Endothelial cell (in vitro differentiated cells): ENCODE results near the gene TRAPPC12. TPM values are rescaled to one million over a fixed set of nuclear protein-coding genes. Genes with fewer than 3 reads are reported as not detected.
A peak's percentile ranks its signal among the peaks of the same experiment; 100 is the strongest.

Experiments used
- DNase-seq: peaks from one replicate; pipeline ENCODE4 v3.0.0; 2021; ENCODE audit warnings: low spot score
- H3K27ac Mint-ChIP-seq: one replicate; pipeline ENCODE4 v1.8.0; 2021; ENCODE audit warnings: mixed read lengths, inconsistent platforms; ENCODE audit not compliant: unreplicated experiment
- H3K27me3 Mint-ChIP-seq: one replicate; pipeline ENCODE4 v1.8.0; 2021; ENCODE audit warnings: mild to moderate bottlenecking, moderate library complexity, mixed read lengths, inconsistent platforms; ENCODE audit not compliant: unreplicated experiment
- H3K36me3 Mint-ChIP-seq: one replicate; pipeline ENCODE4 v1.8.0; 2021; ENCODE audit warnings: mild to moderate bottlenecking, low read depth, mixed read lengths, inconsistent platforms; ENCODE audit not compliant: unreplicated experiment
- H3K4me1 Mint-ChIP-seq: one replicate; pipeline ENCODE4 v1.8.0; 2021; ENCODE audit warnings: mild to moderate bottlenecking, mixed read lengths, inconsistent platforms; ENCODE audit not compliant: unreplicated experiment
- H3K4me3 Mint-ChIP-seq: one replicate; pipeline ENCODE4 v1.8.0; 2021; ENCODE audit warnings: mild to moderate bottlenecking, mixed read lengths, inconsistent platforms; ENCODE audit not compliant: unreplicated experiment
- H3K9me3 Mint-ChIP-seq: one replicate; pipeline ENCODE4 v1.8.0; 2021; ENCODE audit warnings: mixed read lengths, inconsistent platforms; ENCODE audit not compliant: unreplicated experiment
- CTCF ChIP-seq: fragments of 200-600 bp; sonication (generic); IDR thresholded peaks from one replicate; pipeline ENCODE4 v1.5.0; 2021; ENCODE audit warnings: antibody characterized with exemption; ENCODE audit not compliant: unreplicated experiment
- total RNA-seq: library from RNA; stranded (reverse); fragmentation: NEBNext Ultra II Directional; extraction: Animal tissue kit (Norgen Biotek cat#: 25700); gene quantifications from one replicate; pipeline ENCODE4 v1.2.1, GENCODE V29; 2021; ENCODE audit not compliant: unreplicated experiment

Gene TRAPPC12
- total RNA-seq, 1 donor from 2014 or later = 105 TPM

- no peak for DNase-seq
- Mint-ChIP-seq H3K27ac (no peak overlapping the region), H3K4me1 (peaks cover 2% of the 10 kb centered on the region), H3K9me3 (no peaks in the 10 kb centered on the region), H3K36me3 (peaks cover 25% of the 10 kb centered on the region), H3K4me3 (no peak overlapping the region), H3K27me3 (peaks cover 9% of the 10 kb centered on the region)
- peak; percentile 55 for TF ChIP-seq CTCF
Observed at GRCh38 chr2:3462493-3463104, 83.1 kb downstream of the TRAPPC12 start.

DNA sequence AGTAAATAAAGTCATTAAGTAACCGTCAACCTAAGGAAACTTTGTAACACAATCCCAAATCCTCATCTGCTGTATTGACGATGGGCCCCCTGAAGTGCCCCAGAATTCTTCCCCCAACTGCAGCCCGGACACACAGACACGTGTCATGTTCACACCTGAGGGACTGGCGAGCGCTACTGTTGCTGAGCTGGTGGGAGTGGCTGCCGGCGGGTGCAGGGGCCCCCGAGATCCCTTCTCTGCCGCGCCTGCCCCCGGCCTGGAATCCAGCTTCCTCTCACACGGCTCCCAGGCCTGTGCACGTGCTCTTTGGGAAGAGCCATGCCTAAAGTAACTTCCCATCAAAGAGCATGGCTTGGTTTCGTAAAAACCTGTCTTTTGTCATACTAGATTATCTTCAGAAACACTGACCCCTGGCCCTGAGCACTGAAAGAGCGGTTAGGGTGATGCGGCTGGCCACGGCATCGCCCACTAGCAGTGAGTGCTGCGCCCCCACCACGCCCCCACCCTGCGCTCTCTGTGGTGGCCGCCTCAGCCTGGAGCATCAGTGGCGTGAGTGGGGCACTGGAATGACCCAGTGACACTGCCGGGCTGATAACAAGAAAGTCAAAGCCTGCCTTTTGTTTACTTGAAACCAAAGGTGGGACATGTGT is 83.8 kb downstream of the TRAPPC12 start:
- Mint-ChIP-seq H3K27me3 (peaks cover 8% of the 10 kb centered on the region), H3K4me1 (peaks cover 2% of the 10 kb centered on the region), H3K36me3 (peaks cover 30% of the 10 kb centered on the region), H3K27ac (no peak overlapping the region), H3K9me3 (no peaks in the 10 kb centered on the region), H3K4me3 (no peak overlapping the region)
- no peak for TF ChIP-seq CTCF
- no peak for DNase-seq

DNA sequence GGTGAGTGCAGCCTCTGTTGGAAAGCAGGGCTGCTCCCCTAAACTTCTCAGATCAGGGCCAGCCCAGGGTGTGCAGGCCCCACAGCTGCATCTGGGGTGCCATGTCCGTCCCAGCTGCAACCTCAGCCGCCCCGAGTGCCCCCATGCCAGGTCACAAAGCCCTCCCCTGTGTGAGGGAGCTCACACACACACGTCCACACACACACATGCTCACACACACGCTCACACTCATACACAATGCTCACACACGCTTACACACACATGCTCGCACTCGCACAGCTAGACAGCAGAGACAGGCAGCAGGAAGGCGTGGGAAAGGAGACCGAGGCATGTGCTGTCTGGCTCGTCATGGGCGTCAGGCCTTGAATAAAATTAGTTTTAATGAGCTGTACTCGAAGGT is 84.5 kb downstream of the TRAPPC12 start:
- peaks cover 2% of the 10 kb centered on the region for H3K4me1 Mint-ChIP-seq
- H3K27ac Mint-ChIP-seq = no peak overlapping the region
- peak overlapping the region; percentile 56 for H3K4me3 Mint-ChIP-seq
- TF ChIP-seq CTCF = no peak
- no peaks in the 10 kb centered on the region for H3K9me3 Mint-ChIP-seq
- H3K36me3 Mint-ChIP-seq = peaks cover 29% of the 10 kb centered on the region
- peaks cover 13% of the 10 kb centered on the region for H3K27me3 Mint-ChIP-seq
- DNase-seq = no peak

- peaks cover 29% of the 10 kb centered on the region for H3K36me3 Mint-ChIP-seq
- TF ChIP-seq CTCF = no peak
- no peak for DNase-seq
- H3K27me3 Mint-ChIP-seq = peaks cover 13% of the 10 kb centered on the region
- no peaks in the 10 kb centered on the region for H3K9me3 Mint-ChIP-seq
- no peak overlapping the region for H3K4me3 Mint-ChIP-seq
- no peak overlapping the region for H3K27ac Mint-ChIP-seq
- H3K4me1 Mint-ChIP-seq = peaks cover 2% of the 10 kb centered on the region
Observed at GRCh38 chr2:3464401-3465005, 85.0 kb downstream of the TRAPPC12 start.

- H3K9me3 Mint-ChIP-seq = no peaks in the 10 kb centered on the region
- no peak overlapping the region for H3K27ac Mint-ChIP-seq
- TF ChIP-seq CTCF = no peak
- H3K27me3 Mint-ChIP-seq = peaks cover 14% of the 10 kb centered on the region
- H3K4me1 Mint-ChIP-seq = peaks cover 2% of the 10 kb centered on the region
- H3K36me3 Mint-ChIP-seq = peaks cover 27% of the 10 kb centered on the region
- no peak overlapping the region for H3K4me3 Mint-ChIP-seq
- no peak for DNase-seq
Observed at GRCh38 chr2:3465328-3465727, 85.8 kb downstream of the TRAPPC12 start.
